Anterior cingulate cortex (tissue), 58 donors: Measurements from ENCODE around the gene APOC4.
"Not testable (repeated sequence)": the region's sequence is repeated elsewhere in the genome, so short reads cannot be mapped to it uniquely, and the experiment has no call there.

Experiments used
- DNase-seq, 58 donors: peaks; one replicate each; lab custom pipeline; 2025; lab: John Stamatoyannopoulos, UW

The APOC4 gene, protein sequence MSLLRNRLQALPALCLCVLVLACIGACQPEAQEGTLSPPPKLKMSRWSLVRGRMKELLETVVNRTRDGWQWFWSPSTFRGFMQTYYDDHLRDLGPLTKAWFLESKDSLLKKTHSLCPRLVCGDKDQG

DNA sequence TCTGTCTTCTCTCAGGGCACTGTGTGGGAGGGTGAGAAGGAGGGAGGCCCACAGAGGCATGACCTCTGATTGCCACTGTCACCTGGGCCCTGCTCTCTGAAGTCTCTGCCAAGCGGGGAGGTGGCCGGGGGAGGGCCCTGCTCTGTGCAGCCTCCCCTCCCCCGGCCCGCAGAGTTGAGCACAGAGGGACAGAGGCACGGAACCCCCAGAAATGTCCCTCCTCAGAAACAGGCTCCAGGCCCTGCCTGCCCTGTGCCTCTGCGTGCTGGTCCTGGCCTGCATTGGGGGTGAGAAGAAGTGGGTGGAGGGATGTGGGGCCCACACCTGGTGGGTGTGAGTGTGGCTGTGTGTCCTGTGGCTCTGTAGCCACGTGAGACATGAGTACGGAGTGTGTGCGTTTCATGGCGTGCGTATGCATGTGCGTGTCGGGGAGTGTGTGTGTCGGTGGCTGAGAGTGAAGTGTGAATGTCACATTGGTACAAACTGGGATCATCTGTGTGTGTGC is at the start of gene APOC4:
Gene APOC4 (plus strand): TSS at position 171 of the 505 bp plus-strand sequence. CDS start 41 bp downstream, at position 212.
- no peak for DNase-seq

DNA sequence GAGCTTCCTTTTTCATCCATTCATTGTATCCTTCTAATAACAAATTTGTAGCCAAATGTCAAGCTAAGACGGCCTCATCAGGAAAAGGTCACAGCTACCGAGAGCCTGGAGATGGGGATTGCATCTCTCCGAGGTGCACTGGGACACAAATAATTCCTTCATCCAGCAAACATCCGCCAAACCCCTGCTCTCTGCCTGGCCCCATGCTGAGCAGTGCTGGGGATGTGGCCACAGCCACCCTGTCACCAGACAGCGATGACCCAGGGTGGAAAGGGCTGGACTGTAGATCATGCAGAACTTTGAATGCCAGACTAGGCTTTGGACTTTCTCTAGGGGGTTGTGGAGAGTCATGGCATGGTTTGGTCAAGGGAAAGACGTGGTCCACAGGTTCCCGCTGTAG is 49.1 kb upstream of the APOC4 start:
- no peak for DNase-seq

DNA sequence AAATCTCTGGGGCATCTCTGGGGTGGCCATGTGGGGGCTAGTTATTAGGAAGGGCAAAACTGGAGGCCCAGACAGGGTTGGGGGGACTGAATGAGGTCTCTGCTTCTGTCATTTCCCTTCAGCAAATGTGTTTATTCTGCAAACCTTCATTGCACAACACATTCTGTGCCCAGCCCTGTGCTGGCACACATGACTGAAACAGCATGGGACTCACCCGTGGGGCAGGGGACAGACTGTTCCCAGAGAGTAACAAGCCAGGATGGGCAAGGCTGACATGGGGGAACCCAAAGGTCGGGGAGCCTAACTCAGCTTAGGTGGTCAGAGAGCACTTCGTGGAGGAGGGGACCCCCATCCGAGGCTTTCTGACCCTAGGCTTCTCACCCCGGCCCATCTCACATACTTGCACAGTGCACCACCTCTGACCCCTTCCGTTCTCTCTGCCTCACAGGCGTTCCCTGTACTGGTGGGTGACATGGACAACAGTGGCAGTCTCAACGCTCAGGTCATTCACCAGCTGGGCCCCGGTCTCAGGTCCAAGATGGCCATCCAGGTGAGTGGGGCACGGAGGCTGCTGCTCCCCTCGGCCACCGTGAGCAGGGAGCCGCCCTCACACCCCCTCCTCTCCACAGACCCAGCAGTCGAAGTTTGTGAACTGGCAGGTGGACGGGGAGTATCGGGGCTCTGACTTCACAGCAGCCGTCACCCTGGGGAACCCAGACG is 48.5 kb upstream of the APOC4 start:
- DNase-seq = no peak

DNA sequence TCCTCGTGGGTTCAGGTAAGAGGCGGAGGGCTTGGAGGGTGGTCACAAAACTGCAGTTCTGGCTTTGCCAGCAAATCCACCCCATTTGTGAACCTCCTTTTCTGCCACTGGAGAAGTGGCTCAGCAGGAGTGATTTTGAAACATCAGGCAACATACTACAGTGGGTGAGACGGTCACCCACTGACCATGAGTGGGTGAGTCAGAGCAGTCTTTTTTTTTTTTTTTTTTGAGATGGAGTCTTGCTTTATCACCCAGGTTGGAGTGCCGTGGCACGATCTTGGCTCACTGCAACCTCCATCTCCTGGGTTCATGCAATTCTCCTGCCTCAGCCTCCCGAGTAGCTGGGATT is 48.0 kb upstream of the APOC4 start:
- DNase-seq = no peak

DNA sequence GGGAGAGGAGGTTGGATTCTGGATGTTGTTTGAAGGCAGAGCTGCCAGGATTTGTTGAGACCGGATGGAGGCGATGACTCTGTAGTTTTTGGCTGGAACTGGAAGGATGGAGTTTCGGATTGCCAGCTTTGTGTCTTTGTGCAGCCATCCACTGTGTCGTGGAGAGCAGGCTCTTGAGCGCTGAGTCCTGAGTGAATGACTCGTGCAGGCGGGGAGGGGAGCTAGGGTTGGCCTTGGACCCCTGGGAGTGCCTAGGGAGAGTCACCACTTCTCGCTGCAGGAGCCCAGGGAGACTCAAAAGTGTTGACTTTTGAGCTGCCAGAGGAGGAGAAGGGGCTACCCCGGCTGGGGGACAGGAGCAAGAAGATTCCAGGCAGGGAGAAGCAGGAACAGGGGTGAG is 47.1 kb upstream of the APOC4 start:
- no peak for DNase-seq

DNA sequence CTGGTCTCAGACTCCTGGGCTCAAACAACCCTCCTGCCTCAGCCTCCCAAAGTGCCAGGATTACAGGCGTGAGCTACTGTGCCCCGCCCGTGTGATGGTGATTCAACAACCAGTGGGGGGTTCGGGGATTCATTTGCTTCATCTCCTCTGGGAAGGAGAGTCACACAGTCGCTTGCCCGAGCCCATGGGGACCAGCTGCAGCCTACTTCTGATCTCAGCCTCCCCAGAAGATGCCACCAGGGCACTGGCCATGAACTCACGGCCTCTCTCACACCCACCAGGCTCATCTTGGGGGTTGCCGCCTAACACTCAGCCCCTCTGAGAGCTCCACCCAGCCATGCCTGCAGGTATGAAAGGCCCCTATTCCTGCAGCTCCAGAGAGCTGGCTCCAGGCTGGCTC is 44.2 kb upstream of the APOC4 start:
- DNase-seq = no peak

DNA sequence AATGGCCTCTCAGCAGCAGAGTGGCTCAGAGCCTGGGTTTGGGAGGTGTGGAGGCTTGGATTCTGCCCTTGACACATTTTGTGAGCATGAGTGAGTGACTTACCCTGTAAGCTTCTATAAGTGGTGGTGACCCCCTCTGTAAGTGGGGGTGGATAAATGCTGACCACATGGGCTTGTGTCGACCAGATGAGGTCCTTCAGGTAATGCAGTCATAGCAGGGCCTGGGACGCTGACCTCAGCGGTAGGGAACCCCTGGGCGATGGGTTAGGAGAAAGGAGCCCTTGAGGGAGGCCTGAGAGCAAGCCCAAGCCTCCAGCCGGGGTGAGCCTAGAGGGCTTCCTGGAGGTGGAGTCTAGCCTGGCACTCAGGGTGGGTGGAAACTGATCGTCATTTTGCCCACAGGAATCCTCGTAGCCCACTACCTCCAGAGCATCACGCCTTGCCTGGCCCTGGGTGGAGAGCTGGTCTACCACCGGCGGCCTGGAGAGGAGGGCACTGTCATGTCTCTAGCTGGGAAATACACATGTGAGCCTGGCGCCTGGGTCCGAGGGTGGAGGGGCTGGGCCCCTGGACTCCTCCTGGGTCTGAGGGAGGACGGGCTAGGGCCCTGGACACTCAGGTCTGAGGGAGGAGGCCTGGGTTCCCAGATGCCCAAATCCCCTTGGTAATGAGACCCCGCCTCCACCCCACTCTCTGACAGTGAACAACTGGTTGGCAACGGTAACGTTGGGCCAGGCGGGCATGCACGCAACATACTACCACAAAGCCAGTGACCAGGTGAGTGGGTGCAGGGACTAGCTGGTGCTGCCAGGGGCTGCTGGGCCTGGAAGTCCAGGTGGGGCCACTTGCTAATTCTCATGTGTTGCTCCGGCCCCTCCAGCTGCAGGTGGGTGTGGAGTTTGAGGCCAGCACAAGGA is 41.5 kb upstream of the APOC4 start:
- no peak for DNase-seq

DNA sequence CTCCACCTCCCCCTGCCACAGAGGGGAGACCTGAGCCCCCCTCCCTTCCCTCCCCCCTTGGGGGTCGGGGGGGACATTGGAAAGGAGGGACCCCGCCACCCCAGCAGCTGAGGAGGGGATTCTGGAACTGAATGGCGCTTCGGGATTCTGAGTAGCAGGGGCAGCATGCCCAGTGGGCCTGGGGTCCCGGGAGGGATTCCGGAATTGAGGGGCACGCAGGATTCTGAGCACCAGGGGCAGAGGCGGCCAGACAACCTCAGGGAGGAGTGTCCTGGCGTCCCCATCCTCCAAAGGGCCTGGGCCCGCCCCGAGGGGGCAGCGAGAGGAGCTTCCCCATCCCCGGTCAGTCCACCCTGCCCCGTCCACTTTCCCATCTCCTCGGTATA is 38.8 kb upstream of the APOC4 start:
- DNase-seq = no peak

DNA sequence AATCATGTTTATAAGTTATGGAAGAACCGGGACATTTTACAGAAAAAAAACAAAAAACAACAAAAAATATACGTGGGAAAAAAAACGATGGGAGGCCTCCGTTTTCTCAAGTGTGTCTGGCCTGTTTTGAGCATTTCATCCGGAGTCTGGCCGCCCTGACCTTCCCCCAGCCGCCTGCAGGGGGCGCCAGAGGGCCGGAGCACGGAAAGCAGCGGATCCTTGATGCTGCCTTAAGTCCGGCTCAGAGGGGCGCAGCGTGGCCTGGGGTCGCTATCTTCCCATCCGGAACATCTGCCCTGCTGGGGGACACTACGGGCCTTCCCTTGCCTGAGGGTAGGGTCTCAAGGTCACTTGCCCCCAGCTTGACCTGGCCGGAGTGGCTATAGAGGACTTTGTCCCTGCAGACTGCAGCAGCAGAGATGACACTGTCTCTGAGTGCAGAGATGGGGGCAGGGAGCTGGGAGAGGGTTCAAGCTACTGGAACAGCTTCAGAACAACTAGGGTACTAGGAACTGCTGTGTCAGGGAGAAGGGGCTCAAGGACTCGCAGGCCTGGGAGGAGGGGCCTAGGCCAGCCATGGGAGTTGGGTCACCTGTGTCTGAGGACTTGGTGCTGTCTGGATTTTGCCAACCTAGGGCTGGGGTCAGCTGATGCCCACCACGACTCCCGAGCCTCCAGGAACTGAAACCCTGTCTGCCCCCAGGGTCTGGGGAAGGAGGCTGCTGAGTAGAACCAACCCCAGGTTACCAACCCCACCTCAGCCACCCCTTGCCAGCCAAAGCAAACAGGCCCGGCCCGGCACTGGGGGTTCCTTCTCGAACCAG is 38.2 kb upstream of the APOC4 start:
- DNase-seq = peak in 56 of 58 donors; percentile 3 to 88 (median 58)

DNA sequence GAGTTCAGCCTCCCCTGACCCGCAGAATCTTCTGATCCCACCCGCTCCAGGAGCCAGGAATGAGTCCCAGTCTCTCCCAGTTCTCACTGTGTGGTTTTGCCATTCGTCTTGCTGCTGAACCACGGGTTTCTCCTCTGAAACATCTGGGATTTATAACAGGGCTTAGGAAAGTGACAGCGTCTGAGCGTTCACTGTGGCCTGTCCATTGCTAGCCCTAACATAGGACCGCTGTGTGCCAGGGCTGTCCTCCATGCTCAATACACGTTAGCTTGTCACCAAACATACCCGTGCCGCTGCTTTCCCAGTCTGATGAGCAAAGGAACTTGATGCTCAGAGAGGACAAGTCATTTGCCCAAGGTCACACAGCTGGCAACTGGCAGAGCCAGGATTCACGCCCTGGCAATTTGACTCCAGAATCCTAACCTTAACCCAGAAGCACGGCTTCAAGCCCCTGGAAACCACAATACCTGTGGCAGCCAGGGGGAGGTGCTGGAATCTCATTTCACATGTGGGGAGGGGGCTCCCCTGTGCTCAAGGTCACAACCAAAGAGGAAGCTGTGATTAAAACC is 37.5 kb upstream of the APOC4 start:
- DNase-seq = no peak

DNA sequence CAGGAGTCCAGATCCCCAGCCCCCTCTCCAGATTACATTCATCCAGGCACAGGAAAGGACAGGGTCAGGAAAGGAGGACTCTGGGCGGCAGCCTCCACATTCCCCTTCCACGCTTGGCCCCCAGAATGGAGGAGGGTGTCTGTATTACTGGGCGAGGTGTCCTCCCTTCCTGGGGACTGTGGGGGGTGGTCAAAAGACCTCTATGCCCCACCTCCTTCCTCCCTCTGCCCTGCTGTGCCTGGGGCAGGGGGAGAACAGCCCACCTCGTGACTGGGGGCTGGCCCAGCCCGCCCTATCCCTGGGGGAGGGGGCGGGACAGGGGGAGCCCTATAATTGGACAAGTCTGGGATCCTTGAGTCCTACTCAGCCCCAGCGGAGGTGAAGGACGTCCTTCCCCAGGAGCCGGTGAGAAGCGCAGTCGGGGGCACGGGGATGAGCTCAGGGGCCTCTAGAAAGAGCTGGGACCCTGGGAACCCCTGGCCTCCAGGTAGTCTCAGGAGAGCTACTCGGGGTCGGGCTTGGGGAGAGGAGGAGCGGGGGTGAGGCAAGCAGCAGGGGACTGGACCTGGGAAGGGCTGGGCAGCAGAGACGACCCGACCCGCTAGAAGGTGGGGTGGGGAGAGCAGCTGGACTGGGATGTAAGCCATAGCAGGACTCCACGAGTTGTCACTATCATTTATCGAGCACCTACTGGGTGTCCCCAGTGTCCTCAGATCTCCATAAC is 36.4 kb upstream of the APOC4 start, which contains the start of gene APOE:
Gene APOE (plus strand): TSS at position 360 of the 724 bp plus-strand sequence. CDS start 829 bp downstream, outside the sequence.
- peak in 48 of 58 donors; percentile 6 to 77 (median 48) for DNase-seq

DNA sequence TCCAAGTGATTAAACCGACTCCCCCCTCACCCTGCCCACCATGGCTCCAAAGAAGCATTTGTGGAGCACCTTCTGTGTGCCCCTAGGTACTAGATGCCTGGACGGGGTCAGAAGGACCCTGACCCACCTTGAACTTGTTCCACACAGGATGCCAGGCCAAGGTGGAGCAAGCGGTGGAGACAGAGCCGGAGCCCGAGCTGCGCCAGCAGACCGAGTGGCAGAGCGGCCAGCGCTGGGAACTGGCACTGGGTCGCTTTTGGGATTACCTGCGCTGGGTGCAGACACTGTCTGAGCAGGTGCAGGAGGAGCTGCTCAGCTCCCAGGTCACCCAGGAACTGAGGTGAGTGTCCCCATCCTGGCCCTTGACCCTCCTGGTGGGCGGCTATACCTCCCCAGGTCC is 34.4 kb upstream of the APOC4 start:
- DNase-seq = no peak

DNA sequence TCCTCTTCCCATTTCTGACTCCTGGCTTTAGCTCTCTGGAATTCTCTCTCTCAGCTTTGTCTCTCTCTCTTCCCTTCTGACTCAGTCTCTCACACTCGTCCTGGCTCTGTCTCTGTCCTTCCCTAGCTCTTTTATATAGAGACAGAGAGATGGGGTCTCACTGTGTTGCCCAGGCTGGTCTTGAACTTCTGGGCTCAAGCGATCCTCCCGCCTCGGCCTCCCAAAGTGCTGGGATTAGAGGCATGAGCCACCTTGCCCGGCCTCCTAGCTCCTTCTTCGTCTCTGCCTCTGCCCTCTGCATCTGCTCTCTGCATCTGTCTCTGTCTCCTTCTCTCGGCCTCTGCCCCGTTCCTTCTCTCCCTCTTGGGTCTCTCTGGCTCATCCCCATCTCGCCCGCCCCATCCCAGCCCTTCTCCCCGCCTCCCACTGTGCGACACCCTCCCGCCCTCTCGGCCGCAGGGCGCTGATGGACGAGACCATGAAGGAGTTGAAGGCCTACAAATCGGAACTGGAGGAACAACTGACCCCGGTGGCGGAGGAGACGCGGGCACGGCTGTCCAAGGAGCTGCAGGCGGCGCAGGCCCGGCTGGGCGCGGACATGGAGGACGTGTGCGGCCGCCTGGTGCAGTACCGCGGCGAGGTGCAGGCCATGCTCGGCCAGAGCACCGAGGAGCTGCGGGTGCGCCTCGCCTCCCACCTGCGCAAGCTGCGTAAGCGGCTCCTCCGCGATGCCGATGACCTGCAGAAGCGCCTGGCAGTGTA is 33.8 kb upstream of the APOC4 start:
- DNase-seq = no peak

DNA sequence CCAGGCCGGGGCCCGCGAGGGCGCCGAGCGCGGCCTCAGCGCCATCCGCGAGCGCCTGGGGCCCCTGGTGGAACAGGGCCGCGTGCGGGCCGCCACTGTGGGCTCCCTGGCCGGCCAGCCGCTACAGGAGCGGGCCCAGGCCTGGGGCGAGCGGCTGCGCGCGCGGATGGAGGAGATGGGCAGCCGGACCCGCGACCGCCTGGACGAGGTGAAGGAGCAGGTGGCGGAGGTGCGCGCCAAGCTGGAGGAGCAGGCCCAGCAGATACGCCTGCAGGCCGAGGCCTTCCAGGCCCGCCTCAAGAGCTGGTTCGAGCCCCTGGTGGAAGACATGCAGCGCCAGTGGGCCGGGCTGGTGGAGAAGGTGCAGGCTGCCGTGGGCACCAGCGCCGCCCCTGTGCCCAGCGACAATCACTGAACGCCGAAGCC is 33.2 kb upstream of the APOC4 start:
- DNase-seq = peak in 1 of 58 donors; percentile 5

DNA sequence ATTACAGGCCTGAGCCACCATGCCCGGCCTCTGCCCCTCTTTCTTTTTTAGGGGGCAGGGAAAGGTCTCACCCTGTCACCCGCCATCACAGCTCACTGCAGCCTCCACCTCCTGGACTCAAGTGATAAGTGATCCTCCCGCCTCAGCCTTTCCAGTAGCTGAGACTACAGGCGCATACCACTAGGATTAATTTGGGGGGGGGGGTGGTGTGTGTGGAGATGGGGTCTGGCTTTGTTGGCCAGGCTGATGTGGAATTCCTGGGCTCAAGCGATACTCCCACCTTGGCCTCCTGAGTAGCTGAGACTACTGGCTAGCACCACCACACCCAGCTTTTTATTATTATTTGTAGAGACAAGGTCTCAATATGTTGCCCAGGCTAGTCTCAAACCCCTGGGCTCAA is 32.3 kb upstream of the APOC4 start:
- no peak for DNase-seq

DNA sequence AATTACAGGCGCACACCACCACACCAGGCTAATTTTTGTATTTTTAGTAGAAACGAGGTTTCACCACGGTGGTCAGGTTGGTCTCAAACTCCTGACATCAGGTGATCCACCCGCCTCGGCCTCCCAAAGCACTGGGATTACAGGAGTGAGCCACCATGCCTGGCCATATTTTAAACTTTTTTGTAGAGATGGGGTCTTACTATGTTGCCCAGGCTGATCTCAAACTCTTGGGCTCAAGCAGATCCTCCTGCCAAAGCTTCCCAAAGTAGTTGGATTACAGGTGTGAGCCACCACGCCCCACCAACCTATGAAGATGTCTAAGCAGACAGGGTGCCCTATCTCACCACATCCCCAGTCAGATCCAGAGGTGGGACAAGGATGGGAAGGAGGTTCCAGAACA is 30.1 kb upstream of the APOC4 start:
- not testable (repeated sequence) for DNase-seq

DNA sequence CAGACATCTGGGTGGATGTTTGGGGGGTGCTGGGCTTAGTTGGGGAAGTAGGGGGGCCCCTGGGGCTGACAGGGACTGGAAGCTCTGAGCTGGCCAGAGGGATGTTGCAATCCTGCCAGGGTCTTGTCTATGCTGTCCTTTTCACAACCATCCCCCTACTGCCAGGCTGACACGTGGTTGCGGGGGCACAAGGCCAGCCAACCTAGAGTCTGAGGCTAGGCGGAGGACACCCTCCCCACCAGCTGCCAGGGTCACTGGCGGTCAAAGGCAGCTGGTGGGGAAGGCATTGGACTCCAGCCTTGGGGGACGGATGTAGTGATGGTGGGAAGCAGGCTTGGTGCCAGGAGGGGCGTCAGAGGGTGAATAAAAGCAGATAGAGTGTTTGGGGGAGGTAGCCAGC is 29.2 kb upstream of the APOC4 start:
- peak in 56 of 58 donors; percentile 3 to 87 (median 73) for DNase-seq
